DMS 273 (cell line): ENCODE data around the gene SGPP2.
A peak's percentile ranks its signal among the peaks of the same experiment; 100 is the strongest.
"Not testable (repeated sequence)": the region's sequence is repeated elsewhere in the genome, so short reads cannot be mapped to it uniquely, and the experiment has no call there.

Experiments
- DNase-seq: peaks from one replicate; lab custom pipeline; 2025; ENCODE audit not compliant: unreplicated experiment; lab: John Stamatoyannopoulos, UW

SGPP2 gene

DNA sequence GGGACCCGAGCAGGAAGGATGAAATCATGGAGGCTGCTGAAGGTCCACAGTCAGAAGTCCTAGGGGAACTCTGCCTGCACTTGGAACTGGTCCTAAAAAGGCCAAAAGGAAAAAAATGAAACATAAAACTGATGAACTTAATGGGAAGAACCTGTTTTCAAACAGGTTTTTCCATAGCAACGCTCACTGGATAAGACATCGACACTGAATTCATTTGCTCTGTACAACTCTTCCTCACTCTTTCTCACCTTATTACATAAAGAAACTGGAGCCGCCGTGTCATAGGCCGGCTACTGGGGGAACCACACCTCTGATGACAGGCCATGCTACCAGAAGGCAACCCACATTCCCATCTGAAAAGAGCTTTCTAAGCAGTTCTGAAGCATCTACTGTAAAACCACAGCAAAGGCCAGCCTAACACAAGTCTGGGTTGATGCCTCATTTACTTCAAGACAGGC is 147.9 kb downstream of the SGPP2 start:
- DNase-seq = peak; percentile 56

DNA sequence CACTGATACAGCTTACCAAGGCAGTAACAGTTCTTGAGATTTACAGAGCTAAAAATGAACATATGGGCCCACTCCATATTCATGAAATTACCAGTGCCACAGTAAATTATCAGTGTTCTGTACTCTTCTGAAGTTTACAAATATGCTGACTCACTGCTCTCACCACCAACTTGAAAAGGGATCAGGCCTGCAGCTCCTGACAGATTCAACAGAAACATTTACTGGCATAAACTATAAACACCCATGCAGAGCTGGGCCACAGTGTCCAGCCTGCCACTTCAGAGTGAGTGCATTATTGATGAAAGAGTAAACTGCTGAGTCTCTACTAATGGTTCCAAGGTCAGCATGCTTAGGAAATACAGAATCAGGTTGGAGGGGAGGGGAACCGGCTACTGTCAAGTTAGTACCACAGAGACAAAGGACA is 148.4 kb downstream of the SGPP2 start:
- DNase-seq = peak; percentile 74

- DNase-seq = no peak
Observed at GRCh38 chr2:222575618-222576017, 151.3 kb downstream of the SGPP2 start.

- peak; percentile 13 for DNase-seq
Observed at GRCh38 chr2:222576171-222577081, 152.1 kb downstream of the SGPP2 start.

- DNase-seq = peak; percentile 21
Observed at GRCh38 chr2:222577341-222577740, 153.0 kb downstream of the SGPP2 start.

DNA sequence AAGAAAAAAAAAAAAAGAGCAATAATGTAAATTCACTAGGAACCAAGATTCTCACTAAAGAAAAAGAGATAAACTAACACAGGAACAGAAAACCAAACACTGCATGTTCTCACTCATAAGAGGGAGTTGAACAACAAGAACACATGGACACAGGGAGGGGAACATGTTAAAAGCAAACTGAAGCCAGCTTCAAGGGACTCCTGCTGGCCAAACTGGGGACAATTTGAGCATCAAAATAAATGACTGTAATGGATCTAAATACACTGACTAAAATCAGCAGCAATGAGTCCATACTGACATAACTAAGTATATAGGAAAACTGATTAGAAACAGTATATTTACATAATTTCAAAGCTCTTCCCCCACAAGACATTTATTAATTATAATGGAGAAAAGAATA is 158.6 kb downstream of the SGPP2 start:
- DNase-seq = peak; percentile 55

DNA sequence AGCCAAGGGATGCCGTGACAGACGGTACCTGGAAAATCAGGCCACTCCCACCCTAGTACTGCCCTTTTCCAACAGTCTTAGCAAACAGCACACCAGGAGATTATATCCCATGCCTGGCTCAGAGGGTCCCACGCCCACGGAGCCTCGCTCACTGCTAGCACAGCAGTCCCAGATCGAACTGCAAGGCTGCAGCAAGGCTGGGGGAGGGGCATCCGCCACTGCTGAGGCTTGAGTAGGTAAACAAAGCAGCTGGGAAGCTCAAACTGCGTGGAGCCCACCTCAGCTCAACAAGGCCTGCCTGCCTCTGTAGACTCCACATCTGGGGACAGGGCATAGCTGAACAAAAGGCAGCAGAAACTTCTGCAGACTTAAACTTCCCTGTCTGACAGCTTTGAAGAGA is 160.2 kb downstream of the SGPP2 start:
- DNase-seq = not testable (repeated sequence)

GRCh38 chr2:222591661-222592060 is 167.3 kb downstream of the SGPP2 start:
- DNase-seq = no peak

- DNase-seq = no peak
Observed at GRCh38 chr2:222592176-222592575, 167.8 kb downstream of the SGPP2 start.

GRCh38 chr2:222594679-222595078 is 170.3 kb downstream of the SGPP2 start:
- DNase-seq = no peak

DNA sequence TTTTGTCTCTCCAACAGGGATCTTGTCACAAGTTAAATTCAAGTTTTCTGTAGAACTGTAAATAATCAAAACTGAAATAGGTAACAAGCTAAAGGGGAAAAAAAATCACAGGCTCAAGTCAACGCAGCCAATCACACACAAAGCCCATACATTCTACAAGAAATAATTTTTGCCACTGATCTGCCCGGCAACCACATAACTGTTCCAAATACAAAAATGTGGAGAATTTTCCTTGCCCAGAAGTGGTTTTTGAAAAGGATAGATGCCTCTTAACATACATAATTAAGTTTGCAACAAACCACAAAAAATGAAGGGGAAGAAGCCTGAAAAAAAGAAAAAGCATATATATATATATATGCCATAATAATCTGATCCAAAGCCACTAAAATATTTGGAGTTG is 171.2 kb downstream of the SGPP2 start:
- no peak for DNase-seq

GRCh38 chr2:222598611-222599010 is 174.3 kb downstream of the SGPP2 start:
- DNase-seq = no peak

DNA sequence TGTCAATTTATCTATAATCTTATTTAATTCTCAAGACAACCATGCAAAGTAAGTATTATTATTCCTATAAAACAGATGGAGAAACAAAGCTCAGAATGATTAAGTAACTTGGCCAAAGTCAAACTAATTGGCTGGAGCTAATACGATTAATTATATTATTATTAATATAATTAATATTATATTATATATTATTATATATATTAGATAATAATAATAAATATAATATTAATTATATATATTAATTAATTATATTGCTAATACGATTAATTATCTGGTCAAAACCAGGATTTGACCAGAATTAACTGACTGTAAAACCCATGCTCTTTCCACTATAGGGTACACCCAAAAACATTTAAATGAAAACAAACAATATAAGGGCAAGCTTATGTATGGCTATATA is 179.2 kb downstream of the SGPP2 start:
- DNase-seq = no peak

DNA sequence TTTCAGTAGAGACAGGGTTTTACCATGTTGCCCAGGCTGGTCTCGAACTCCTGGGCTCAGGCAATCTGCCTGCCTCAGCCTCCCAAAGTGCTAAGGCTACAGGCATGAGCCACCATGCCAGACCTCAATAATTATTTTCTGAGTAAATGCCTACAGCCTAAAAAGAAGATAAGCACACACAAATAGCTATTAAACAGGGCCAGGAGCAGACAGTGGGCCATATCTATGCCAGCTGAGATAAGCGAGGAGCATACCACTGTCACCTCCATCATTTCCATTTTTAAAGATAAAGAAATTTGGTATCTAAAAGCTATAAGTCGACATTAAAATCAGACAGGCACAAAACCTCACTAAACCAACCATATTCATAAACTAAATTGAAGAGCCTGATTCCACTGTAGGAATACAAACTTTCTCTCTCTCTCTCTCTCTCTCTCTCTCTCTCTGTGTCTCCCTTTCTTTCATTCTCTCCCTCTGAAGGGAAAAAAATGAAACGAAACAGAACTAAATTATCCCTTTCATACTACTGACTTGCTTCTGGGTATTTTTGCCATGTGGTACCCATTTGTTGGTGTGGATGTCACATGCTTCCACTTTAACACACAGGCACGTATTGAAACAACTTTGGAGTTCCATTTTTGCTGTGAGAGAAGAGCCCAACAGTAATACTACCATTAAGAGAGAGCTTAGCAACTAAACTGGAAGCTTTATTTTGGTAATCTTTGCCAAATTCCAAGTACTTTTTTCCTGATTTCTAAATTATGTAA is 180.6 kb downstream of the SGPP2 start:
- no peak for DNase-seq

- no peak for DNase-seq
Observed at GRCh38 chr2:222606306-222606705, 182.0 kb downstream of the SGPP2 start.

- no peak for DNase-seq
Observed at GRCh38 chr2:222608081-222608480, 183.7 kb downstream of the SGPP2 start.

- no peak for DNase-seq
Observed at GRCh38 chr2:222609381-222609780, 185.0 kb downstream of the SGPP2 start.
